ENCODE data around the gene MAP3K4. TPM values are rescaled to one million over a fixed set of nuclear protein-coding genes. Genes with fewer than 3 reads are reported as not detected.

MAP3K4 gene
- total RNA-seq, 1 experiment from 2014 or later = 69.8 TPM

DNA sequence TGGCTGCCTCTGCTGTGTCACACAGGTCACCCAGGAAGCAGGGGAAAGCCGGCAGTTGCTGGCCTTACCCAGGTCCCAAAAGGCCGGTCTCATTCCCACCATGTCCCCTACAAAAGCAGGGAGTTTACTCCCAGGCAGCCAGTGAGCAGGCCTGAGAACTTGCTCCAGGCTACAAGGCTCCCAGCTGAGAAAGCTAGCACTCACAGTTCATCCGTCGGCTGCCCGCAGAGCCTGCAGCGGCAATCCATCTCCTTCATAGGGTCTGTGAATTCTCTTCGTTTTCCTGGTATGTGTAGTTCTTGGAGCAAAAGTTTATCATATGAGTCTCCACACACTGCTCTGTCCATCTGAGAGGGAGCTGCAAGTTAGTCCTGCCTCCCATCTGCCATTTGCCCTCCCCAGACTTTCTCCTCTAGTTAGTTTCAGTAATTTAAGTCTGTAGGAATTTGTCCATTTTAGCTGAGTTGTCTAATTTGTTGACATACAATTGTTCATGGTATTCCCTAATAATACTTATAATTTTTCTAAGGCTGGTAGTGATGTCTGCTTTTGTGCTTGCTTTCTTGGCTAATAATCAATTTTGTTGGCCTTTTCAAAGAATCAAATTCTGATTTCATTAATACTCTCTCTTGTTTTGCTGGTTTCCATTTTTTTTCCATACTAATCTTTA lies 135.6 kb downstream of the MAP3K4 start (continued):
- TF ChIP-seq, protein P1, sequence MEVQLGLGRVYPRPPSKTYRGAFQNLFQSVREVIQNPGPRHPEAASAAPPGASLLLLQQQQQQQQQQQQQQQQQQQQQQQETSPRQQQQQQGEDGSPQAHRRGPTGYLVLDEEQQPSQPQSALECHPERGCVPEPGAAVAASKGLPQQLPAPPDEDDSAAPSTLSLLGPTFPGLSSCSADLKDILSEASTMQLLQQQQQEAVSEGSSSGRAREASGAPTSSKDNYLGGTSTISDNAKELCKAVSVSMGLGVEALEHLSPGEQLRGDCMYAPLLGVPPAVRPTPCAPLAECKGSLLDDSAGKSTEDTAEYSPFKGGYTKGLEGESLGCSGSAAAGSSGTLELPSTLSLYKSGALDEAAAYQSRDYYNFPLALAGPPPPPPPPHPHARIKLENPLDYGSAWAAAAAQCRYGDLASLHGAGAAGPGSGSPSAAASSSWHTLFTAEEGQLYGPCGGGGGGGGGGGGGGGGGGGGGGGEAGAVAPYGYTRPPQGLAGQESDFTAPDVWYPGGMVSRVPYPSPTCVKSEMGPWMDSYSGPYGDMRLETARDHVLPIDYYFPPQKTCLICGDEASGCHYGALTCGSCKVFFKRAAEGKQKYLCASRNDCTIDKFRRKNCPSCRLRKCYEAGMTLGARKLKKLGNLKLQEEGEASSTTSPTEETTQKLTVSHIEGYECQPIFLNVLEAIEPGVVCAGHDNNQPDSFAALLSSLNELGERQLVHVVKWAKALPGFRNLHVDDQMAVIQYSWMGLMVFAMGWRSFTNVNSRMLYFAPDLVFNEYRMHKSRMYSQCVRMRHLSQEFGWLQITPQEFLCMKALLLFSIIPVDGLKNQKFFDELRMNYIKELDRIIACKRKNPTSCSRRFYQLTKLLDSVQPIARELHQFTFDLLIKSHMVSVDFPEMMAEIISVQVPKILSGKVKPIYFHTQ (CRISPR knock-in tag; IDR thresholded peaks at IDR 0.05) = no peak
- TF ChIP-seq USF1 (CRISPR knock-in tag; IDR thresholded peaks at IDR 0.05) = no peak
- TF ChIP-seq, protein P2, sequence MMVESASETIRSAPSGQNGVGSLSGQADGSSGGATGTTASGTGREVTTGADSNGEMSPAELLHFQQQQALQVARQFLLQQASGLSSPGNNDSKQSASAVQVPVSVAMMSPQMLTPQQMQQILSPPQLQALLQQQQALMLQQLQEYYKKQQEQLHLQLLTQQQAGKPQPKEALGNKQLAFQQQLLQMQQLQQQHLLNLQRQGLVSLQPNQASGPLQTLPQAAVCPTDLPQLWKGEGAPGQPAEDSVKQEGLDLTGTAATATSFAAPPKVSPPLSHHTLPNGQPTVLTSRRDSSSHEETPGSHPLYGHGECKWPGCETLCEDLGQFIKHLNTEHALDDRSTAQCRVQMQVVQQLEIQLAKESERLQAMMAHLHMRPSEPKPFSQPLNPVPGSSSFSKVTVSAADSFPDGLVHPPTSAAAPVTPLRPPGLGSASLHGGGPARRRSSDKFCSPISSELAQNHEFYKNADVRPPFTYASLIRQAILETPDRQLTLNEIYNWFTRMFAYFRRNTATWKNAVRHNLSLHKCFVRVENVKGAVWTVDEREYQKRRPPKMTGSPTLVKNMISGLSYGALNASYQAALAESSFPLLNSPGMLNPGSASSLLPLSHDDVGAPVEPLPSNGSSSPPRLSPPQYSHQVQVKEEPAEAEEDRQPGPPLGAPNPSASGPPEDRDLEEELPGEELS (CRISPR knock-in tag; IDR thresholded peaks at IDR 0.05) = no peak
- TF ChIP-seq JUN (CRISPR knock-in tag; IDR thresholded peaks at IDR 0.05) = no peak
- no peak for TF ChIP-seq OVOL2 (CRISPR knock-in tag; IDR thresholded peaks at IDR 0.05; ENCODE audit: borderline replicate concordance)
- TF ChIP-seq ZNF317 (CRISPR knock-in tag; IDR thresholded peaks at IDR 0.05; ENCODE audit: borderline replicate concordance, low read depth) = no peak
- no peak for TF ChIP-seq ZNF138 (CRISPR knock-in tag; conservative IDR thresholded peaks at IDR 0.05)

DNA sequence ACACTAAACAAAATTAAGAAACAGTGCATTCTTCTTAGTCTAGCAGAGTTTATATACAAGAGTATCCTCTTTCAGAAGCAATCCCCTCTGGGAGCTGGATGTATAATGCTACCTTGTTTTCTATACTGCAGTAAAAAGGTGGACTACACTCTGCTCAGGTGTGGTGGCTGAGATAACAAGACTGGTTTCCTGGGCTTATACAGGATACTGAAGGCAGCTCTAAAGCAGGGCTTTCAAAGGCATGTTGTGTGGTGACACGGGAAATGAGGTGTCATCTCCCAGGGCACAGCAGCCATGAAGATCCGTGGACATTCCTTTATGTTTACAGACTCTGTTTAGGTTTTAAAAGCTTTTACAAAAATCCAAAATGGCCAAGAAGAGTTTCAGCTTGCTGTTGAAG lies 136.7 kb downstream of the MAP3K4 start:
- TF ChIP-seq, protein P3, sequence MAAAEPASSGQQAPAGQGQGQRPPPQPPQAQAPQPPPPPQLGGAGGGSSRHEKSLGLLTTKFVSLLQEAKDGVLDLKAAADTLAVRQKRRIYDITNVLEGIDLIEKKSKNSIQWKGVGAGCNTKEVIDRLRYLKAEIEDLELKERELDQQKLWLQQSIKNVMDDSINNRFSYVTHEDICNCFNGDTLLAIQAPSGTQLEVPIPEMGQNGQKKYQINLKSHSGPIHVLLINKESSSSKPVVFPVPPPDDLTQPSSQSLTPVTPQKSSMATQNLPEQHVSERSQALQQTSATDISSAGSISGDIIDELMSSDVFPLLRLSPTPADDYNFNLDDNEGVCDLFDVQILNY (CRISPR knock-in tag; IDR thresholded peaks at IDR 0.05) = no peak
- TF ChIP-seq SP1 (CRISPR knock-in tag; conservative IDR thresholded peaks at IDR 0.05) (no peak), CREB1 (CRISPR knock-in tag; IDR thresholded peaks at IDR 0.05) (no peak), ZBTB21 (CRISPR knock-in tag; IDR thresholded peaks at IDR 0.05; ENCODE audit: borderline replicate concordance) (no peak), JUN (CRISPR knock-in tag; IDR thresholded peaks at IDR 0.05) (no peak), IRF2 (CRISPR knock-in tag; IDR thresholded peaks at IDR 0.05; ENCODE audit: borderline replicate concordance, low read depth) (no peak), ZNF396 (CRISPR knock-in tag; IDR thresholded peaks at IDR 0.05; ENCODE audit: borderline replicate concordance) (no peak), MLX (CRISPR knock-in tag; IDR thresholded peaks at IDR 0.05) (no peak), TCF7 (CRISPR knock-in tag; IDR thresholded peaks at IDR 0.05; ENCODE audit: low read depth) (no peak), RELA (CRISPR knock-in tag; IDR thresholded peaks at IDR 0.05; ENCODE audit: borderline replicate concordance) (no peak), ZNF317 (CRISPR knock-in tag; IDR thresholded peaks at IDR 0.05; ENCODE audit: borderline replicate concordance, low read depth) (no peak)
- TF ChIP-seq, protein P4, sequence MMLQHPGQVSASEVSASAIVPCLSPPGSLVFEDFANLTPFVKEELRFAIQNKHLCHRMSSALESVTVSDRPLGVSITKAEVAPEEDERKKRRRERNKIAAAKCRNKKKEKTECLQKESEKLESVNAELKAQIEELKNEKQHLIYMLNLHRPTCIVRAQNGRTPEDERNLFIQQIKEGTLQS (CRISPR knock-in tag; conservative IDR thresholded peaks at IDR 0.05) = no peak
- no peak overlapping the region for H3K4me3 Mint-ChIP-seq
- H3K27me3 Mint-ChIP-seq (ENCODE audit: low read depth) = no peaks in the 10 kb centered on the region; the same call in none of the 2 replicates
- CTCF ChIA-PET = interaction anchor here (1.0 kb wide), 1 partner anchor 11 kb away, joined by 3 read pairs; no protein-coding TSS in a partner anchor
- H3K4me1 Mint-ChIP-seq = 0 out of 2 replicates have a peak, but pooled peaks cover 3% of the 10 kb centered on the region
- H3K9me3 Mint-ChIP-seq = peaks cover 56% of the 10 kb centered on the region
- POLR2A ChIA-PET = no interaction called here
- H3K36me3 Mint-ChIP-seq = peaks cover 74% of the 10 kb centered on the region
- ATAC-seq (no peak), DNase-seq (ENCODE audit: low spot score) (no peak)
- H3K27ac Mint-ChIP-seq = no peak overlapping the region

Measured in WTC11 (cell line).